NCI-H1436 (cell line): ENCODE results near the gene ESRRA.
"Not testable (repeated sequence)": the region's sequence is repeated elsewhere in the genome, so short reads cannot be mapped to it uniquely, and the experiment has no call there.

Source experiments
- DNase-seq: peaks from one replicate; lab custom pipeline; 2025; lab: John Stamatoyannopoulos, UW

The ESRRA gene

DNA sequence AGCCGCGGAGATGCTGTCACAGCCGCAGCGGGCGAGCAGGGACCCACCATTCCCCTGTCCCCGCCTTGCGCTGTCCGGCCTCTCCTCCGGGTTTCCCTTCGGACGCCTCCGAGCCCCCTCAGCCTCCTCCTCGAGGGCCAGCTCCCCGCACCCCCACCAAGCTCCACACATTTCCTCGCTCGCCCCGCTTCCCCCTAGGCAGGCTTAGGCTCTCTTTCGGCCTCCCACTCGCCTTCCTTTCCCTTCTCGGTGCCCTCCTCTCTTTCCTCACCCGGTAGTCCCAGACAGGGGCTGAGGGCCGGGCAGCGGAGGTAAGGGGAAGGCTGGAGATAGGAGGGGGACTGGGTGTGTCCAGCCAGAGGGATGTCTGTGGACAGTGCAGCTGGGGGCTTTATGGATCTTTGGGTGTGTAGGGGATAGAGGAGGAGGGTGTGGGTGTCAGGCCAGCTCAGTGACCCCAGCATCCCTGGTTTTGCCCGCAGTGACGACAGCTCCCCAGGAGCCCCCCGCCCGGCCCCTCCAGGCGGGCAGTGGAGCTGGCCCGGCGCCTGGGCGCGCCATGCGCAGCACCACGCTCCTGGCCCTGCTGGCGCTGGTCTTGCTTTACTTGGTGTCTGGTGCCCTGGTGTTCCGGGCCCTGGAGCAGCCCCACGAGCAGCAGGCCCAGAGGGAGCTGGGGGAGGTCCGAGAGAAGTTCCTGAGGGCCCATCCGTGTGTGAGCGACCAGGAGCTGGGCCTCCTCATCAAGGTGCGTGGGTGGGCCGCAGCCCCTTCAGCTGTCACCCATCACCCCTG, 12.7 kb upstream of the ESRRA start:
- no peak for DNase-seq

DNA sequence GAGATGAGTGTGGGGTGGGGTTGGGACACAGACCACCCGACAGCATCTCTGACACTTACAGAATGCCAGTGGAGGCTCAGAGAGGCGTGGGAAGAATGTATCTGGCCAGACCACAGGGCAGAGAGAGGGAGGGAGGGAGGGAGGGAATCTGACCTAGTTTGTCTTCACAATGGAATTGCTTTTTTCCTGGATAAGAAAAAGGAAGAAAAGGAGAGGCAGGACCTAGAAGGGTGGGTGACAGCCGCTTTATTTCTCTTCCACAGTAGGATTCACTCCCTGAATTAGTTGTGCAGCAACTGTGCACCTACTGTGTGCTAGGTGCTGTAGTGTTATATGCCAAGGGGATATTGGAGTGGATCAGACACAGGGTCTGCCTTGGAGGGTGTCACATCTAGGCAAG, 10.6 kb upstream of the ESRRA start:
- DNase-seq = no peak

DNA sequence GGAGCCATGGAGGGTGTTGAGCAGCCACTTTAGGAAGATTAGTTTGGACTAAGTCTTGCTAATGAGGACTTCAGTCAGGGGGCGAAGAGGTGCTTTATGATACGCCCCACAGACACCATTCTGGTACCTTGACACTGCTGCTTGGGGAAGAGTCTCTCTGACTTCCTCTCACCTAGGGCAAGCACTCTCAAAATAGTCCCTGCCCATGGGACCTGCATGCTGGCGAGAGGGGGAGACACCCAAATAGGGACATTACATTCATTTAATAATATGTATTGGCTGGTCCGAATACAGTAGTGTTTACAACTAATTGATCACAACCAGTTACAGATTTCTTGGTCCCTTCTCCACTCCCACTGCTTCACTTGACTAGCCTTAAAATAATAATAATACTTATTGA, 9.6 kb upstream of the ESRRA start:
- no peak for DNase-seq

DNA sequence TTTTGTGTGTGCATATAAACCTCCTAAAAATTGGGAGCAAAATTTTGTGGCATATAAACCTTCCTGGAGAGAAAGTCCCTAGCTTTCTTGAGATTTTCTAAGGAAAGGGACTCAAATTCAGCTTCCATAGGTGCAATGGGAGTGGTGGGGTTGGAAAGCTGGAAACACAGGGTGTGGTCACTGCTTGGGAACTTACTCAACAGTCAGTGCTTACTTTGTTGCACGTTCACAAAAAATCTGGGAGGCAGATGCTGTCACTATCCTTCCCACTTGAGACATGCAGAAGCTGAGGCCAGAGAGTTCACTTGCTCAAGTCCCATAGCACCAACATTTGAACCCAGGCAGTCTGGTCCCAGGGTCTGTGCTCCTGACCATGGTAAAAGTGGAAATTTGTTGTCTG, 9.1 kb upstream of the ESRRA start:
- DNase-seq = no peak

DNA sequence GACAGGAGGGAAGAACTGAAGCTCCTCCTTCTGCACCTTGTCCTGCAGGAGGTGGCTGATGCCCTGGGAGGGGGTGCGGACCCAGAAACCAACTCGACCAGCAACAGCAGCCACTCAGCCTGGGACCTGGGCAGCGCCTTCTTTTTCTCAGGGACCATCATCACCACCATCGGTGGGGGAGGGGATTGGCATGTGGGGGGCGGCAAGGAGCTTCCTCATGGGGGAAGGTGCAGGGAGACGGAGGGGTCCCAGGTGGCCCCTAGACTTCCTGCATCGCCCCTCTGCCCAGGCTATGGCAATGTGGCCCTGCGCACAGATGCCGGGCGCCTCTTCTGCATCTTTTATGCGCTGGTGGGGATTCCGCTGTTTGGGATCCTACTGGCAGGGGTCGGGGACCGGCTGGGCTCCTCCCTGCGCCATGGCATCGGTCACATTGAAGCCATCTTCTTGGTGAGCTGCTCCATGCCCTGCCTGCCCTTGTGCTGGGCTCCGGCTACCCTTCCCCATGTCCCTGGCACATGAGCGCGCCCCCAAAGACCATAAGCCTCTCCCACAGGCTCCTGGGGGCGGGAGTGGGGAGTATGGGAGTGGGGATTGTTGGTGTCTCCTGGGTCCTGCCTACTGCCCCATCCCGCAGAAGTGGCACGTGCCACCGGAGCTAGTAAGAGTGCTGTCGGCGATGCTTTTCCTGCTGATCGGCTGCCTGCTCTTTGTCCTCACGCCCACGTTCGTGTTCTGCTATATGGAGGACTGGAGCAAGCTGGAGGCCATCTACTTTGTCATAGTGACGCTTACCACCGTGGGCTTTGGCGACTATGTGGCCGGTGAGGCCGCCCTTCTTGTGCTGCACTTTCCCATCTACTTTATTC, 8.3 kb upstream of the ESRRA start:
- no peak for DNase-seq

DNA sequence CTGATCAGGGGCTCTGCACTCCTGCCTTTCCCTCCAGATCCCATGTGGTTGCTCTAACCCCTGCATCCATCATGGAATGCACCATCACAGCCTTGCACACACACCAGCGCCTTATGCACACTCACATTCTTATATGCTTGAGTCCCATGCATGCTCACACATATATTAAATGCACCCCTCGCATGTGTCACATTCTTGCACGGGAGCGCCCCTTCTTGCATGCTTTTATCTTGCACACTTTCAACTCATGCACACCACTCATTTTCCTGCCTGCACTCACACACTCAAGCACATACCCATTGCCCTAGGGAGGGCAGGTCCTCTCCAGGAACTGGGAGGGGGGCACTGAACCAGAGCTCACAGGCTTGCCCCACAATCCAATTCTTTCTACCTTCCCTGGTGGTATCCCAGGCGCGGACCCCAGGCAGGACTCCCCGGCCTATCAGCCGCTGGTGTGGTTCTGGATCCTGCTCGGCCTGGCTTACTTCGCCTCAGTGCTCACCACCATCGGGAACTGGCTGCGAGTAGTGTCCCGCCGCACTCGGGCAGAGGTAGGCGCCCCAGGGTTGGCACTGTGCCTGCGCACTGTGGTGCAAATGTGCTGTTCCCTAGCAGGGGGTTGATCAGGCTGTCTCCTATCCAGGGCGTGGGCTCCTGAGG, 7.5 kb upstream of the ESRRA start:
- no peak for DNase-seq

DNA sequence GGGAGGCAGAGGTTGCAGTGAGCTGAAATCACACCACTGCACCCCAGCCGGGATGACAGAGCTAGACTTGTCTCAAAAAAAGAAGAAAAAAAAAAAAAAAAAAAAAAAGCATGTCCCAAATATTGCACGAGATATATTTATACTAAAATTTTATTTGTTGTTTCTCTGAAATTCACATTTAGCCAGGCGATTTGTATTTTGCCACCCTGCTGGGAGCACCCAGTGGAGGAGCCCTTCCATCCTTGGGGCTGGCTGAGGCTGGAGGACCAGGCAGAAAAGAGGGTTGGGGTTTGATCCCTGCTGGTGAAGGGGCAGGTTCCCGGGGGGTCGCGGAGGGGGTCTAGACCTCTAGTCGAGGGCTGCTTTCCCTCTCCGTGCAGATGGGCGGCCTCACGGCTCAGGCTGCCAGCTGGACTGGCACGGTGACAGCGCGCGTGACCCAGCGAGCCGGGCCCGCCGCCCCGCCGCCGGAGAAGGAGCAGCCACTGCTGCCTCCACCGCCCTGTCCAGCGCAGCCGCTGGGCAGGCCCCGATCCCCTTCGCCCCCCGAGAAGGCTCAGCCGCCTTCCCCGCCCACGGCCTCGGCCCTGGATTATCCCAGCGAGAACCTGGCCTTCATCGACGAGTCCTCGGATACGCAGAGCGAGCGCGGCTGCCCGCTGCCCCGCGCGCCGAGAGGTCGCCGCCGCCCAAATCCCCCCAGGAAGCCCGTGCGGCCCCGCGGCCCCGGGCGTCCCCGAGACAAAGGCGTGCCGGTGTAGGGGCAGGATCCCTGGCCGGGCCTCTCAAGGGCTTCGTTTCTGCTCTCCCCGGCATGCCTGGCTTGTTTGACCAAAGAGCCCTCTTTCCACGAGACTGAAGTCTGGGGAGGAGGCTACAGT, 6.1 kb upstream of the ESRRA start:
- no peak for DNase-seq

DNA sequence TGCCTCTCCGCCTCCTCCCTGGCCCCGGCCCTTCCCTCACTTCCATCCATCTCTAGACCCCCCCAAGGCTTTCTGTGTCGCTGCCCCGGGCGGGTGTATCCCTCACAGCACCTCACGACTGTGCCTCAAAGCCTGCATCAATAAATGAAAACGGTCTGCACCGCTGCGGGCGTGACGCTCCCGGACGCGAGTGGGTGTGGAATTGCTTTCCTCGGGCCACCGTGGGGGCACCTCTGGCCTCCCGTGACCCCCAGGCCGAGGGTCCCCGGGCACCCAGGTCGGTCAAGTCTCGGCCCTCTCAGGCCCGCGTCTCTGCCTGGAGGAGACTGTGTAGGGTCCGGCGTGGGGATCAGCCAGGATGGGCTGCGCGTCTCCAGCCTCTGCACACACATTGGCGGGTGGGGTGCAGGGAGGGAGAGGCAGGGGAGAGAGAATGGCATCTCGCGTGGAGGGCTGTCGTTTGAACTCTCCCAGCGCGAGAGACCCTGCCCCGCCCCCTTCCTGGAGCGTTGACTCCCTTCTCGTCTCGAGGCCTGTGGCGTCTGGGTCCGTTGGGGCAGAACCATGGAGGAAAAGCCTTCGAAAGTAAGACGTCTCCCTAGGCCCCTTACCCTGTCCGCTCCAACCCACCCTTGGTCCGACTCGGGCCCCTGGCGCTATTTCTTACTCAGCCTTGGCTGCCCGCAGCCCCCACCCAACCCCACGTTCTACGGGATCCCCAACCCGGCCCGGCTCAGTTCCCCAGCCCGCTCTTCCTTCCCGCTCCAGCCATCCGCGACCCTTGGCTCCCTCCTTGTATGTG, 5.3 kb upstream of the ESRRA start, which contains the start of gene CATSPERZ:
TSS of gene CATSPERZ (plus strand) at position 512 of the 802 bp plus-strand sequence. CDS start at position 565, 53 bp downstream.
- no peak for DNase-seq

DNA sequence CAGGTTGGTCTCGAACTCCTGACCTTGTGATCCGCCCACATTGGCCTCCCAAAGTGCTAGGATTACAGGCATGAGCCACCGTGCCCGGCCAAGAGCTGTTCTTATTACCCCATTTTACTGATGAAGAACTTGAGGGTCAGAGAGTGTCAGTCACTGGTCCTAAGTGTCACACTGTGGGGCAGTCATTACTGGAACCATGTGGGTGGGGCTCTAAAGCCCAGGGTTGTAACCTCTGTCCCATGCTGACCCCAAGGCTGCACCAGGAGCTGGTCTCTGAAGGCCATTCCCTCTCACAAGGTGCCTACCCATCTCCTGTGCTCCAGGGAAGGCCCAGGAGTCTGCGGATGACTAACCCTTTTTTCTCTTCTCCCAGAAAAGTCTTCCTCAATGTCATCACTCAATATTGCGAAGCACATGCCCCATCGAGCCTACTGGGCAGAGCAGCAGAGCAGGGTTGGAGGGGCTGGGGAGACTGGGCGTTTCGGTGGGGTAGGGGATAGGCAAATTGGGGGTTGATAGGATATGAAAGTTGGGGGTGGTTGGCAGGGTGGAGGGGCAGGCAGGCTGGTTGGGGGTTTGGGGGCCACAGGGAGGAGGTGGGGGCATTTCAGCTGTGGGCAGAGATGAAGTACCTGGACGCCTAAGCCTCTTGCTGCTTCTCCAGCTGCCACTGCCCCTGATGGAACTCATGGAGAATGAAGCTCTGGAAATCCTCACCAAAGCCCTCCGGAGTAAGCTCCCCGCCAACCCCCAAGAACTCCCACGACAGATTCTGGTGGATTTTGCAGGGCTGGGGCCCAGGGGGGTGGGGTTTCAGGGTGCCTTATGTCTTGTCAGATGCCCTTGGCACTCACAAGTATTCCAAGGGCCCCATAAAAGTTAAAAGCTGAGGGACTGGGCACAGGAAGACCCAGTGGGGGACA, 2.0 kb upstream of the ESRRA start:
- no peak for DNase-seq

DNA sequence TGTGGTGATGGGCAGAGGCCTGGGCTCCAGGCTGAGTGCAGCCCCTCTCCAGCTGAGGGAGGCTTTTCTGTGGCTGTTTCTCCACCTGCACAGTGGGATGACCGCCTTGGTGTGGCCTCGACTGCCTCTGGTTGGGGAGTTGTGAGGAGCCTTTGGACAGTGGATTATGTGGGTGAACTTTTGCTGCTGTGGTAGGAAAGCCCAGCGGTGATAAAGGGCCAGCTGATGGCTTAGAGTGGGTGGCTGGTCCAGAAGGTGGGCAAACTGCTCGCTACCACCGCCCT, 1.4 kb upstream of the ESRRA start:
- no peak for DNase-seq

DNA sequence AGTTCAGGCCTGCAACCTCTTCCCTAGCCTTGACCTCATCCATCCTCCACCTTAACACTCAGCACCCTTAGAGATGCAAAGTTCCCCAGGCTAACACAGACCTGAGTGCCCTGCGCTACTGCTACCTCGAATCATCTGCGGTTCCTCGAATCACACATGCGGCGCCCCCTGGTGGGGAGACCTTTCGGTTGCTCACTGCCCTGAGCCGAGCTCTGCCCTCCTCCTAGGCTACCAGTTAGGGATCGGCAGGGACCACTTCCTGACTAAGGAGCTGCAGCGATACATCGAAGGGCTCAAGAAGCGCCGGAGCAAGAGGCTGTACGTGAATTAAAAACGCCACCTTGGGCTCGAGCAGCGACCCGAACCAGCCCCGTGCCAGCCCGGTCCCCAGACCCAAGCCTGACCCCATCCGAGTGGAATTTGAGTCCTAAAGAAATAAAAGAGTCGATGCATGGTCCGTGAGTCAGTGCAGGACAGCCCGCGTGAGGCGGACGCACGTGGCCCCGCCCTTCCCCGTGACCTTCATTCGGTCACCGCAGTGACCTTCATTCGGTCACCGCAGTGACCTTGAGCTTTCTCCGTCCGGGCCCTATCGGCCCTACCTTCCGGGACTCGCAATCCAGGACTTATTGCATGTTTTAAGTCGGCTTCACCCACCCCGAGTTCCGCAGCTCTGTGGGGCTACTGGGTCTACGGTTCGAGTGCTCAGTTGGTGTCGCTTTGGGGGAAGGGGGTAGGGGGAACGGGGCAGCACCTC, 830 bp upstream of the ESRRA start:
- DNase-seq = peak; percentile 87

DNA sequence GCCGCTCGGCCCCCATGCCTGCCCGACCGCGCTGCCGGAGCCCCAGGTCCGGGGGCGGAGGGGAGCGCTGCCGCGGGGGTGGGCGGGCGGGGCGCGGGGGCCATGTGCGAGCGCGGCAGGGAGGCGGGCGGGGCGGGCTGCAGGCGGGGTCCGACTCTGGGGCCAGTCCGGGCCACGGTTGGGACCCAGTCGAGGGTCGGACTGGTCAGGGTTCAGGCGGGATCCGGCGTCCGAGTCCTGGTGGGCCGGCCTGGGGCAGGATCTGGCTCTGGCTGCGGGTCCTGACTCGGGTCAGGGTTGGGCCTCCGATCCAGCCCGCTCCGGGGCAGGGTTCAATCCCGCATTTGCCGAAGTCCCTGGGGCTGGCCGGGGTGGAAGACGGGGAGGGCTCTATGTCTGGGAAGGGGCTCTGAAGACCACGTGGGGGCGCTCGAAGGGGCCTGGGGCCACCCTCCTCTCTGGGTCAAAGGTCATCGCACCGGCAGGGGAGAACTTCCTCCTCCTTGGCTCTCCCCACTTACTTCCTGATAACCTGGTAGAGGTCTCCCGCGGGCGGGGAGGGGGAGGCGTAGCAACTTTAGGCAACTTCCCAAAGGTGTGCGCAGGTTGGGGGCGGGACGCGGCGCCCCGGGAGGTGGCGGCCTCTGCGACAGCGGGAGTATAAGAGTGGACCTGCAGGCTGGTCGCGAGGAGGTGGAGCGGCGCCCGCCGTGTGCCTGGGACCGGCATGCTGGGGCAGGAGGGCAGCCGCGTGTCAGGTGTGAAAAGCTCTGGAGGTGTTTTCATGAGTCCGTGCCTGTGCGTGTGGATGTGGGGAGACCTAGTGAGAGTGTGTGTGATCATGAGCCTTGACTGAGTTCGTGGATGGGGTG, 603 bp downstream of the ESRRA start:
- peak; percentile 52 for DNase-seq

DNA sequence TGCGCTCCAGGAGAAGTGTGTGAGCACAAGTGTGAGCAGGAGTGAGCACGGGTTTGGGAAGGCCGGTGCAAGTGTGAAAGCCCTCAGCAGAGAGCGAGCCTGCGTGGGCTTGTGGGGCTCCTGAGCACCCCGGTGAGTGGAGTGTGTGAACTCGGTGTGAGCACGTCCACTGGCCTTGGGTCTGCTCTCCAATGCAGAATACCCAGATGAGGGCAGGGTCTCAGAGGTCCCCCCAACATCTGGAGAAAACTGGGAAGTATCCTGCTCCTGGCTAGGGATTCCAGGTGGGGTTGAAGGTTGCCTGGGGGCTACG, 1.2 kb downstream of the ESRRA start:
- DNase-seq = no peak

DNA sequence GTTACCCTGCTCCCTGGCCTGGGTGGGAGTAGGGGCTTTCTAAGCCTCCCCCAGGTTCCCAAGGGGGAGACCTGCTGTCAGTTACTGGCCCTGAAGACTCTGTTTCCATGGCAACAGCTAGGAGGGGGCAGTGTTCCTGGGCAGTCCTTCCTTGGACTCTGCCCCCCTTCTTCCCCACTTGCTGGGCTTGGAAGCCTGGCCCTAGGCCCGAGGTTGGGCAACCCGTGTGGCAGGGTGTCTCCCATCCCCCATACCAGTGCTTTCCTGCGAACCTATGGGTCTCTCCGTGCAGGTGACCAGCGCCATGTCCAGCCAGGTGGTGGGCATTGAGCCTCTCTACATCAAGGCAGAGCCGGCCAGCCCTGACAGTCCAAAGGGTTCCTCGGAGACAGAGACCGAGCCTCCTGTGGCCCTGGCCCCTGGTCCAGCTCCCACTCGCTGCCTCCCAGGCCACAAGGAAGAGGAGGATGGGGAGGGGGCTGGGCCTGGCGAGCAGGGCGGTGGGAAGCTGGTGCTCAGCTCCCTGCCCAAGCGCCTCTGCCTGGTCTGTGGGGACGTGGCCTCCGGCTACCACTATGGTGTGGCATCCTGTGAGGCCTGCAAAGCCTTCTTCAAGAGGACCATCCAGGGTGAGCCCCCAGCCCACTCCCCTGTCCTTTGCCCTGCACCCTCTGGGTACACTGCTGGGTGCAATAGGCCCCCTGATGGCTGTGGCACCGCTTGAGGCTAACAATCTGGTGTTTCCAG, 1.7 kb downstream of the ESRRA start:
- DNase-seq = no peak

DNA sequence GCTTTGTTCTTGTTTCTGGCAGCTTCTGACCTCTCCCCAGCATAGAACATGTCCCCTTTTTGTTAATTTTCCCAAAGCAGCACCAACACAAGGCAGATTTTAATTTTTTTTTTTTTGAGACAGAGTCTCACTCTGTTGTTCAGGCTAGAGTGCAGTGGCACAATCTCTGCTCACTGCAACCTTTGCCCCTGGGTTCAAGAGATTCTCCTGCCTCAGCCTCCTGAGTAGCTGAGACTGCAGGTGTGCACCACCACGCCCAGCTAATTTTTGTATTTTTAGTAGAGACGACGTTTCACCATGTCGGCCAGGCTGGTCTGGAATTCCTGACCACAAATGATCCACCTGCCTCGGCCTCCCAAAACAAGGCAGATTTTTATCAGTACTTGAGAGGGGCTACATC, 2.5 kb downstream of the ESRRA start:
- DNase-seq = not testable (repeated sequence)

DNA sequence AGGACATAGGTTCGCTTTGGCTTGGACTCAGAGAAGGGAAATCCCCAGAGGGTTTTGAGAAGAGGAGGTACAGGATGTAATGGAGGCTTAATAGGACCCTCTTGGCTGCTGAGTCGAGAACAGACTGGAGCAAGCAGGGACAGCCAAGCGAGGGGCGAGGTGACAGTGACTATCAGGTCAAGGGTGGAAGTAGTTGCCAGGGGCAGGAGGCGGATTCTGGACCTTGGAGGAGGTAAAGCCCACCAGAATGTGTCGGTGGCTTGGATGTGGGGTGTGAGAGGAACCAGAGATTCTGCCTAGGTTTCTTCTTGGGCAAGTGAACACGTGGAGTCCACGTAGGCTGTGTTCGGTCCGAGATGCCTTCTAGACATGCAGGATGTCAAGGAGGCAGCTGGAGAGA, 7.6 kb downstream of the ESRRA start:
- DNase-seq = no peak

DNA sequence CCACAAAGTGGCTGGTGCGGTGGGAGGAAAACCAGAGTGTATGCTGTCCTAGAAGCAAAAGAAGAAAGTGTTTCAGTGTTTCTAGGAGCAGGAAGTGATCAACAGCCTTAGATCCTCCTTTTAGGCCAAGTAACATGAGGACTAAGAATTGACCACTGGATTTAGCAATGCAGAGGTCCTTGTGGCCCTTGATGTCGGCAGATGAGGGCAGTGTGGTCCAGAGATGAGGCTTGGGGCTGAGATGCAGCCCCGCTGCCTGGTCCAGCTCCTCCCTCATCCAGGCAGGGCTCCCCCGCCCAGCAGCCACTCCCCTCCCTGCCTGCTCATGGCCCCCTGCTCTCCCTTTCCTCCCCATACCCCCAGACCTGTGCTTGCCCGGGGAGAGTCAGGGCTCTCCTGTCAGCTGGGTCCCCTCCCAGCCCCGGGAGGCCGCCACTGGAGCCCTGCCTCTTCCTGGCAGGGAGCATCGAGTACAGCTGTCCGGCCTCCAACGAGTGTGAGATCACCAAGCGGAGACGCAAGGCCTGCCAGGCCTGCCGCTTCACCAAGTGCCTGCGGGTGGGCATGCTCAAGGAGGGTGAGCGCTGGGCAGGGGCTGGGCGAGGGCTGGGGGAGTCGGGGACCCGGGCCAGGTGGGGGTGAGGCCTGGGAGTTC, 8.3 kb downstream of the ESRRA start:
- DNase-seq = no peak
